AG04450 (cell line): Measurements from ENCODE around the gene IKBKE. TPM values are rescaled to one million over a fixed set of nuclear protein-coding genes. Genes with fewer than 3 reads are reported as not detected.

ENCODE experiments used
- CTCF ChIA-PET: fragments of 300-600, 350-600 bp; formaldehyde crosslinking; extraction: SDS; loops from one replicate; lab custom pipeline; 2022; ENCODE audit warnings: antibody characterized with exemption, inconsistent platforms; lab: Charles Lee
- POLR2A ChIA-PET: fragments of 350-600 bp; formaldehyde crosslinking; extraction: SDS; loops from one replicate; lab custom pipeline; 2021; ENCODE audit warnings: antibody characterized with exemption, inconsistent platforms; lab: Yijun Ruan, JAX
- DNase-seq: peaks from one replicate; pipeline ENCODE4 v3.0.0-alpha.2; 2011; ENCODE audit warnings: low read depth, low spot score
- H3K27ac ChIP-seq: one replicate; pipeline ENCODE4 v1.5.1; 2012; ENCODE audit warnings: low read depth, low read length, control low read depth
- H3K27me3 ChIP-seq: one replicate; pipeline ENCODE4 v1.6.0; 2012; ENCODE audit warnings: low read length; ENCODE audit not compliant: control insufficient read depth, insufficient read depth
- H3K4me3 ChIP-seq: 2 replicates; pipeline ENCODE4 v1.5.1; 2011; ENCODE audit warnings: mild to moderate bottlenecking, low read depth, low read length, control low read depth
- H3K9me3 ChIP-seq: 2 replicates; pipeline ENCODE4 v1.5.1; 2012; ENCODE audit warnings: low read length; ENCODE audit not compliant: control insufficient read depth, insufficient read depth
- polyA minus RNA-seq: library from RNA; depleted of rRNA, polyadenylated mRNA; stranded (reverse); fragments of >200 nt; gene quantifications from 2 replicates; pipeline ENCODE4 v1.2.3, GENCODE V29; 2011; rRNA and poly(A)+ RNA removed
- polyA plus RNA-seq: library from polyadenylated mRNA; depleted of rRNA; stranded (reverse); fragments of >200 nt; gene quantifications from 2 replicates; pipeline ENCODE4 v1.2.3, GENCODE V29; 2011; rRNA removed
- TF ChIP-seq, protein P1 (sequence below): IDR thresholded peaks from 2 replicates; pipeline ENCODE4 v1.5.1; 2011; ENCODE audit warnings: low read depth, low read length, control low read depth, inconsistent platforms

Gene IKBKE
- polyA plus RNA-seq (20.8 and 27.6 TPM in 2 replicates), polyA minus RNA-seq (38.9 and 52.9 TPM in 2 replicates)

GRCh38 chr1:206469933-206470691 lies at the start of gene IKBKE:
Gene IKBKE, plus strand, starts transcription at chr1:206470476. Its CDS starts 2,752 bp downstream, at chr1:206473228.
- ChIA-PET POLR2A (interaction anchor here (0.7 to 2.3 kb wide), 6 partner anchors 9 to 901 kb away, joined by 3 to 8 read pairs (median 4); a partner anchor contains a TSS), CTCF (interaction anchor here (0.6 to 3.7 kb wide), 8 partner anchors 8 to 718 kb away, joined by 3 to 34 read pairs (median 8); no protein-coding TSS in a partner anchor)
- Histone ChIP-seq H3K27ac (peak within 1 kb of the TSS; percentile 82), H3K27me3 (no peaks in the 10 kb centered on the region), H3K9me3 (no peaks in the 10 kb centered on the region), H3K4me3 (peak within 1 kb of the TSS; percentile 98)
- DNase-seq = peak; percentile 42
- TF ChIP-seq, protein P1, sequence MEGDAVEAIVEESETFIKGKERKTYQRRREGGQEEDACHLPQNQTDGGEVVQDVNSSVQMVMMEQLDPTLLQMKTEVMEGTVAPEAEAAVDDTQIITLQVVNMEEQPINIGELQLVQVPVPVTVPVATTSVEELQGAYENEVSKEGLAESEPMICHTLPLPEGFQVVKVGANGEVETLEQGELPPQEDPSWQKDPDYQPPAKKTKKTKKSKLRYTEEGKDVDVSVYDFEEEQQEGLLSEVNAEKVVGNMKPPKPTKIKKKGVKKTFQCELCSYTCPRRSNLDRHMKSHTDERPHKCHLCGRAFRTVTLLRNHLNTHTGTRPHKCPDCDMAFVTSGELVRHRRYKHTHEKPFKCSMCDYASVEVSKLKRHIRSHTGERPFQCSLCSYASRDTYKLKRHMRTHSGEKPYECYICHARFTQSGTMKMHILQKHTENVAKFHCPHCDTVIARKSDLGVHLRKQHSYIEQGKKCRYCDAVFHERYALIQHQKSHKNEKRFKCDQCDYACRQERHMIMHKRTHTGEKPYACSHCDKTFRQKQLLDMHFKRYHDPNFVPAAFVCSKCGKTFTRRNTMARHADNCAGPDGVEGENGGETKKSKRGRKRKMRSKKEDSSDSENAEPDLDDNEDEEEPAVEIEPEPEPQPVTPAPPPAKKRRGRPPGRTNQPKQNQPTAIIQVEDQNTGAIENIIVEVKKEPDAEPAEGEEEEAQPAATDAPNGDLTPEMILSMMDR = peak; percentile 44

GRCh38 chr1:206421616-206422340 lies 48.5 kb upstream of the IKBKE start:
- TF ChIP-seq, protein P1 = no peak
- no peak overlapping the region for H3K4me3 ChIP-seq
- no peak overlapping the region for H3K27ac ChIP-seq
- DNase-seq = no peak
- no peaks in the 10 kb centered on the region for H3K9me3 ChIP-seq
- POLR2A ChIA-PET = no interaction called here
- no peaks in the 10 kb centered on the region for H3K27me3 ChIP-seq
- CTCF ChIA-PET = no interaction called here

DNA sequence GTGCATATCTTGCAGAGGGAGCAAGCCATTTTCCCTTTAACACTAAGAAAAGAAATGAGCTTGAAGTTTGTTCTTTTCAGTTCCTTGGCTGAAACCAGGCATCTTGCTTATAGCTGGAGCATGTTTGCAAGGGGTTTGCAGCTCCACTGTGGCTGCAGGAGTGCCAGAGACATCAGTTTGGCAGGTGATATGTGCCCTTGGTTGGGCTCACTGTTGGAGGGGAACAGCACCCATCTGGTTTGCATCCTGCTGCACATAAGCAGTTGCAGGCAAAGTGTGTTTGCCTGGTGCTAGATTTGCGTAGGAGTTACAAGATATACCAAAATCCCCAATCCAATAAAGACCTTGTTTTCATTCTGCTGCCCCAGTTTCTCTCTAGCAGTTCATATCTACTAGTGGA lies 47.8 kb upstream of the IKBKE start:
- no peaks in the 10 kb centered on the region for H3K9me3 ChIP-seq
- DNase-seq = no peak
- TF ChIP-seq, protein P1 = no peak
- H3K4me3 ChIP-seq = no peak overlapping the region
- no peaks in the 10 kb centered on the region for H3K27me3 ChIP-seq
- POLR2A ChIA-PET = no interaction called here
- CTCF ChIA-PET = no interaction called here
- no peak overlapping the region for H3K27ac ChIP-seq

- DNase-seq = no peak
- CTCF ChIA-PET = no interaction called here
- TF ChIP-seq, protein P1 = no peak
- H3K9me3 ChIP-seq = no peaks in the 10 kb centered on the region
- no peak overlapping the region for H3K27ac ChIP-seq
- POLR2A ChIA-PET = no interaction called here
- no peaks in the 10 kb centered on the region for H3K27me3 ChIP-seq
- H3K4me3 ChIP-seq = no peak overlapping the region
Observed at GRCh38 chr1:206427291-206427690, 43.0 kb upstream of the IKBKE start.
